Peyer's patch (tissue), 4 donors: ENCODE measurements around the gene LTB4R. TPM values are rescaled to one million over a fixed set of nuclear protein-coding genes. Genes with fewer than 3 reads are reported as not detected.
A peak's percentile ranks its signal among the peaks of the same experiment; 100 is the strongest.
"Not testable (repeated sequence)": the region's sequence is repeated elsewhere in the genome, so short reads cannot be mapped to it uniquely, and the experiment has no call there.

Source experiments
- DNase-seq, 3 donors: peaks; one replicate each; pipeline ENCODE4 v3.0.0-alpha.2; 2017 to 2019
- H3K27ac ChIP-seq, 4 donors: fragments of 200-600 bp; sonication (generic); one replicate each; pipeline ENCODE4 v1.5.1; 2016 to 2019
- H3K27me3 ChIP-seq, 2 donors: fragments of 200-600 bp; sonication (generic); one replicate each; pipeline ENCODE4 v1.5.1; 2019
- H3K36me3 ChIP-seq, 3 donors: fragments of 200-600 bp; sonication (generic); one replicate each; pipeline ENCODE4 v1.5.1; 2016 to 2019
- H3K4me1 ChIP-seq, 4 donors: fragments of 200-600 bp; sonication (generic); one replicate each; pipeline ENCODE4 v1.5.1; 2016 to 2019
- H3K4me3 ChIP-seq, 4 donors: fragments of 200-600 bp; sonication (generic); 1 replicate in 3 of 4; 2 replicates in 1 of 4; pipeline ENCODE4 v1.5.1; 2016 to 2019; ENCODE audit warnings: mild to moderate bottlenecking in 1 of 4
- H3K9me3 ChIP-seq, 4 donors: fragments of 200-600 bp; sonication (generic); one replicate each; pipeline ENCODE4 v1.5.1; 2016 to 2019; ENCODE audit warnings: mild to moderate bottlenecking in 1 of 4
- CTCF ChIP-seq, 6 experiments: fragments of 450-650 bp in 4 of 6; fragments of 200-600 bp in 2 of 6; sonication (generic) in 1 of 6; IDR thresholded peaks; one replicate each; pipeline ENCODE4 v1.5.1; 2017 to 2019; ENCODE audit warnings: antibody characterized with exemption in 6 of 6, mild to moderate bottlenecking in 3 of 6, moderate library complexity in 1 of 6
- POLR2A ChIP-seq, 2 donors: fragments of 450-650 bp; IDR thresholded peaks; one replicate each; pipeline ENCODE4 v1.5.1; 2017; ENCODE audit warnings: antibody characterized with exemption in 2 of 2, mild to moderate bottlenecking in 2 of 2, moderate library complexity in 2 of 2
- total RNA-seq, 4 donors: library from RNA; depleted of rRNA; stranded (reverse); fragments of >200 nt; gene quantifications; one replicate each; pipeline ENCODE4 v1.1.0, GENCODE V29; 2016

Gene LTB4R
- total RNA-seq, 4 donors from 2014 or later, result 5.1 to 28.5 (median 10.1) TPM

DNA sequence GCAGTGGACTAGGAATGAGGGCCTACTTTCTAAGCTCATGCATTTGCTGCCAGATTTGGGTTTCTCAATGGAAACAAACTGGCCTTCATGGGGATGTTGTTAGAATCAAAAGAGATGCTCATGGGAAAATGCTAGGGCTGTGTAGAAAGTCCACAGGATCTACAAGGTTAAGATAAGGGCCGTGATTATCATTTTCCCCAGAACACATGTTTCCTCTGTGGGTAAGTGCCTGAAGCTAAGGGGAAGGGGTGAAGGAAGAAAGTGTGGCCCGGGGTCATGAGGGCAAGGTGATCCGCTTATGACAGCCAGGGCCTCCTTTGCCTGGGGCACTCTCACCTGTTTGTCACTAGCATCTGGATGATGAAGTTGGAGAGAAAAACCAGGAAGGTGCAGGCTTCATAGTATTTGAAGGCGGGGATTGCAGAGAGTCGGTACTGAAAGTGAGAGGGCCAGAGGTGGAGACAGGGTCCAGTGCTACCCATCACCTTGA, 13.8 kb downstream of the LTB4R start:
- no peaks in the 10 kb centered on the region for H3K36me3 ChIP-seq
- H3K27ac ChIP-seq, result no peak overlapping the region
- no peak for DNase-seq
- no peaks in the 10 kb centered on the region for H3K27me3 ChIP-seq
- no peaks in the 10 kb centered on the region for H3K9me3 ChIP-seq
- no peak overlapping the region for H3K4me3 ChIP-seq
- no peak for TF ChIP-seq POLR2A (IDR thresholded peaks at IDR 0.05)
- no peak for TF ChIP-seq CTCF (IDR thresholded peaks at IDR 0.05)
- no peaks in the 10 kb centered on the region for H3K4me1 ChIP-seq

GRCh38 chr14:24325963-24326362, 14.7 kb downstream of the LTB4R start:
- H3K4me1 ChIP-seq, result no peaks in the 10 kb centered on the region
- no peak overlapping the region for H3K4me3 ChIP-seq
- no peaks in the 10 kb centered on the region for H3K9me3 ChIP-seq
- H3K36me3 ChIP-seq, result no peaks in the 10 kb centered on the region
- no peak overlapping the region for H3K27ac ChIP-seq
- H3K27me3 ChIP-seq, result no peaks in the 10 kb centered on the region
- no peak for DNase-seq
- TF ChIP-seq CTCF (IDR thresholded peaks at IDR 0.05) (no peak), POLR2A (IDR thresholded peaks at IDR 0.05) (no peak)

- DNase-seq, result no peak
- Histone ChIP-seq H3K4me1 (peaks cover 0 to 3% (median 2%) of the 10 kb centered on the region in 4 donors), H3K4me3 (no peak overlapping the region), H3K27ac (no peak overlapping the region), H3K9me3 (no peaks in the 10 kb centered on the region), H3K36me3 (no peaks in the 10 kb centered on the region), H3K27me3 (no peaks in the 10 kb centered on the region)
- TF ChIP-seq CTCF (IDR thresholded peaks at IDR 0.05) (no peak), POLR2A (IDR thresholded peaks at IDR 0.05) (no peak)
Measured at GRCh38 chr14:24327303-24327702, 16.0 kb downstream of the LTB4R start.

DNA sequence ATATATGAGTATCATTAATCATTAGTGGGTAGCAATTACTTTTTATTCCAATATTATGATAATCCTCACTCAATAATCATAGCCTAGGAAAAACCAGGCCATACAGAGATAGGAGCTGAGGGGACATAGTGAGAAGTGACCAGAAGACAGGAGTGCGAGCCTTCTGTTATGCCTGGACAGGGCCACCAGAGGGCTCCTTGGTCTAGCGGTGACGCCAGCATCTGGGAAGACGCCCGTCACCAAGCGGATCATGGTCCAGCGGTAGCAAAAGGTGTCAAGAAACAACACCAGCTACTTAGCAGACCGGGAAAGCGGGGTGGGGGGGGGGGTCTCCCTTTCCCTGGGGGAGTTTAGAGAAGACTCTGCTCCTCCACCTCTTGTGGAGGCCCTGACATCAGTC, 16.6 kb downstream of the LTB4R start:
- peak; percentile 20 to 86 (median 66) for TF ChIP-seq CTCF (IDR thresholded peaks at IDR 0.05)
- not testable (repeated sequence) for H3K27me3 ChIP-seq, H3K4me3 ChIP-seq, H3K36me3 ChIP-seq, H3K9me3 ChIP-seq, H3K4me1 ChIP-seq, H3K27ac ChIP-seq
- DNase-seq, result peak in 1 of 3 donors; percentile 82

DNA sequence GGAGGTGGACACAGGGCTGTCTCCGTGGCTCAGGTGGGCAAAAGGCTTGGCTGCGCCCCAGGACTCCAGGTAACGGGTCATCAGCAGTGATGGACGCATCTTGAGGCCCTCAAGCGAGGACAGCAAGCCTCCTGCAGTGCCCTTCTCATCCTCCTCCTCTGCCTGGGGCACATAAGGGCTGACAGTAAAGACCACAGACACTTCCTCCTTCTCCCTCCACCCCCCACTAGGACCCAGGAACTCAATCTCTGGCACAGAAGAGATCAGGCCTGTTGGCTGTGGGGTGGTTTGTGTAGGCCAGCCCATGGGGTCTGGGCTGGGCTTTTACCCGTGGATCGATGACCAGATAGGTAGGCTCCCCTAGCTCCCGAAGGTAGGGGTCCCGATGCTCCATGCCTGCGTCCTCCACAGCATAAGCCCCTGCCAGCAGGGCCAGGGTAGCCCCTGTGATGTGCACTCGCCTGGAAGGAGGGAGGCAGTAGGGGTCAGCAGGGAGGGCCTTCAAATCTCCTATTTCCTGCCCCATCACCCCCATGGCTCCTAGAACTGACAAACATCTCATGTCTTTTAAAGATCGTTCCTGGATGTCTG, 17.9 kb downstream of the LTB4R start:
- H3K4me1 ChIP-seq, result peaks cover 5 to 19% (median 19%) of the 10 kb centered on the region in 4 donors
- H3K9me3 ChIP-seq, result no peaks in the 10 kb centered on the region
- DNase-seq, result no peak
- H3K27me3 ChIP-seq, result no peaks in the 10 kb centered on the region
- no peaks in the 10 kb centered on the region for H3K36me3 ChIP-seq
- H3K27ac ChIP-seq, result peak overlapping the region in 1 of 4 donors; percentile 45
- H3K4me3 ChIP-seq, result no peak overlapping the region
- TF ChIP-seq CTCF (IDR thresholded peaks at IDR 0.05) (no peak), POLR2A (IDR thresholded peaks at IDR 0.05) (no peak)
